GM19463 (cell line): ENCODE measurements around the gene TOX2.

Experiments
- ATAC-seq: cut with Tn5 transposase; IDR thresholded peaks from one replicate; pipeline ENCODE4 v1.9.1; 2021; ENCODE audit warnings: mild to moderate bottlenecking, moderate library complexity; ENCODE audit not compliant: unreplicated experiment

The TOX2 gene

GRCh38 chr20:43938932-43939761 is 24.5 kb downstream of the TOX2 start:
- no peak for ATAC-seq

DNA sequence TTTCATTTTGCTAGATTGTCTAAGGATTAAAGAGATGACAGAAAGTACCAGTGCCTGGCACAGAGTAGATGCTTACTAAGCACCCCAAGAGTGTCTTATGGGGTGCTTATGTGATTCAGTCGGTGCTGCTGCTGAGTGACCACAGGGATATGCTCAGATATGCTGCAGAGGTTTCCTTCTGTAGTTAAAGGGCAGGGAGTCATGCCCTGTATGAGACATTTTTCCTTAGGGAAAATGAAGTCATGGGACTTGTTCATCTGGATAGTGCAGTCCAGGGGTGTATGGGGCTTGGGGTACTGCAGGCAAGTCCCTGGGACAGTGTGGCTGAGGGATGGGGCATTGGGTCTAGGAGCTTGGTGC is 25.1 kb downstream of the TOX2 start:
- no peak for ATAC-seq

- no peak for ATAC-seq
Observed at GRCh38 chr20:43940518-43941225, 26.0 kb downstream of the TOX2 start.

GRCh38 chr20:43941476-43942200 is 27.0 kb downstream of the TOX2 start:
- no peak for ATAC-seq

GRCh38 chr20:43942201-43942590 is 27.5 kb downstream of the TOX2 start:
- no peak for ATAC-seq

DNA sequence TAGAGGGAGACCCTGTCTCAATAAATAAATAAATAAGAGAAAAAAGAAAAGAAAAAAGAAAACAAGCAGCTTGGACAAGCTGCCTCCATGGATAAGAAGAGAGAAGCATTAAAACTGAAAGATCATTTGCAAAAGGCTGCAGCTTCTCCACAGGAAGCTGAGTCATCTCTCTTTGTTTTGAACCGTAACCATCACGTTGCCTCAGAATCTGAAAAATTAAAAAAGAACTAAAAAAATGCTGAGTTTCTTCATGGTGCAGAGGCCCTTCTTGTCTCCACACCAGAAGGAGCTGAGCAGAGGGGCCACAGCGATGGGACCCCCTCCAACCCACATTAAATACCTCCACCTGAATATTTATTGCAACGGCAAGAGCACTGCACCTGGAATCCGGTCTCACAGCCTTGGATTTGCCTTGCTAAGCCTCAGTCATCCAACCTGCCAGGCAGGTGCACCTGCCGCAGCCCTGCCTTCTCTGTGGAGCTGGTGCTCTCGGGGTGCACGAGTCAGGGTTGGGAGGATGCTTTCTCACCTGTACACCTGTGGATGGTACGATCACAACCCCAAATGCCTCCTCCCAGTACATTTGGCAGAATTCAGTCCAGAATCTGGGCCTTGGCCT is 28.1 kb downstream of the TOX2 start:
- ATAC-seq: peak; percentile 41

GRCh38 chr20:43943725-43944124 is 29.1 kb downstream of the TOX2 start:
- no peak for ATAC-seq

DNA sequence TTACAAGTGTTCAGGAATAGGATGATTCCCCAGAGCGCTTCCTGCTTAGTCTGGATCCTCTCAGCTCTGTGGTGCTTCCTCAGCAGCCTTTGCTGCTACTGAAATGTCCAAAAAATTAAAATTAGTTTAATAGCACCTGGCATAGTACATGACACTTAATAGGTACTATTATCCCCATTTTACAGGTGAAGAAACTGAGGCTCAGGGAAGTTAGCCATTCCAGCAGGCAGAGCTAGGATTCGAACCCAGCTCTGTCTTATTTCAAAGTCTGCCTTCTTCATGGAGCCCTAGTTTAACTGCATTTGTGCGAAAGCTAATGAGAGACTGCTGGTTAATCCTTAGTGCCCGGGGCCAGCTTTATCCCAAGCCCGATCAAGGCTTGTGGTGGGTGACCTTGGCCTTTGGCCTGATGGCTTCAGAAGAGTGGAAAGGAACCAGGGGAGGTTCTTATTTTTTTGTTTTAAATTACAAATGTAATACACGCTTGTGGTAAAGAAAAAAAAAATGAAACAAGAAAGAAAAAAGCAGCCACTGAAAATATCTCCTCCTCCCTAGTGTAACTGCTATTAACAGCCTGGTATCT is 30.1 kb downstream of the TOX2 start:
- no peak for ATAC-seq

DNA sequence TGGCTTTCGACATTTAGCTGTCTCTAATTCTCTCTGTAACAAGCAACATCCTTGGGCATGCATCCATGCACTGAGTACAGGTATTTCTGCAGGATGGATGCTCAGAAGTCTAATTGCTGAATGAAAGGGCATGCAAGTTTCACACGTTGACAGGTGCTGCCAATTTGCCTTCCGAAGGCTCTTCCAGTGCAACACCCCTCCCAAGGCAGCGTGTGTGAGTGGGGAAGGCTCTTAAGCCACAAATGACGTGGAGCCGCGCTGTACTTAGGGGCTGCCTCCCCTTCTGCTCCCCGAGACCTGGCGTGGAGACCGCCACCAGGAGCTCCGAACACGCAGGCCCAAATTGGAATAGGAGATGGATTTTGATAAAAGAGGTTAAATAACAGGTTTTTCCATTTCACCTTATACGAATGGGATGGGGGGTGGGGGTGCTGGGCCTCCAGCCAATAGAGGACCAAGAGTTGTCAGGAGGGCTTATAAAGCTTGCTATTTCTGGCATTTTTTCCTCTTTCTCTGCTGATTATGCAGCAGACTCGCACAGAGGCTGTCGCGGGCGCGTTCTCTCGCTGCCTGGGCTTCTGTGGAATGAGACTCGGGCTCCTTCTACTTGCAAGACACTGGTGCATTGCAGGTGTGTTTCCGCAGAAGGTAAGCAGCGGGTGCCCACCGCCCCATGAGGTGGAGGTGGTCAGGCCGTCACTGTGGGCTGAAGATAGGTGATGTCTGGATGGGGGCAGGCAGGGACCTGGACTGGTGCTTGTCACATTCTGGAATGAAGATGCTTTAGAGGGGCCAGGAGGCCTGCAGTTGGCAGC is 30.9 kb downstream of the TOX2 start:
- ATAC-seq: no peak

DNA sequence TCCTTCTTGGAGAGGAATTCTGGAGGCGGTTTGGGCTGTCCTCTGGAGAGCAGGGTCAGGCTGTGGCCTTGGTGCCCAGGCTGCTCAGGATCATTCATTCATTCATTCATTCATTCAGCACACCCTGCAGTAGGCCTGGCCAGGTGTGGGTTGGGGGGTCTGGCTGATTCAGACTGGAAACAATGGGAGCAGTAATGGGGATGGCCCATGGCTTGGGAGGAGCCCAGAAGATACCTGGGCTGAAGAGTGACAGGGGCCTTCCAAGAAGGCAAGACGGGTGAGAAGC is 31.5 kb downstream of the TOX2 start:
- ATAC-seq: no peak

DNA sequence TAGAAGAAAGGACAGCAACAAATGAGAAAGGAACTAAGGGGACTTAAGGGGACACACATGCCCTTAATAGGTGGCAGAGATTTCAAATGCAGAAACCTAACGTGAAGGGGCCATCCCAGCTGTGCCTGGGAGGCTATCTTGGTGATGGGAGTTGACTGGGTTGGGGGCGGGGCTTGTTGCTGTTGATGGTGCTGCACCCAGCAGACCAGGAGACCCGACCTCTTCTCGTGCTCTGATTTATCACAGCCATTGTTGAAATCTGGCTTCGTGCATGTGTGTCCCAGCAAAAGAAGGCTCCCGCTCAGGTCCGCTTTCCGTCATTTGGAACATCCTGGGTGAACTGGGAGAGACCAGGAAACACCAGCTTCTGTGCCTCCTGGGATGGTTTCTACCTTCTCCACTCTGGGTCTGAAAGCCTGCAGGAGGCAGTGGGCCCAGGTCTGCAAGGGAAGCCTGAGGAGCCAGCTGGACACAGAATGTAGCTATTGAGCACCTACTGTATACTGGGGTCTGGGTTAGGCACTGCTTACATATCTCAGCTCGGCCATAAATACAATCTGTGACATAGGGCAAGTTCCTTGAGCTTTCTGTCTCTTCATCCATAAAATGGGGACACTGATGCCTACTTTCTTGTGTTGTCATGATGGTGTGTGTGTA is 32.1 kb downstream of the TOX2 start:
- no peak for ATAC-seq

DNA sequence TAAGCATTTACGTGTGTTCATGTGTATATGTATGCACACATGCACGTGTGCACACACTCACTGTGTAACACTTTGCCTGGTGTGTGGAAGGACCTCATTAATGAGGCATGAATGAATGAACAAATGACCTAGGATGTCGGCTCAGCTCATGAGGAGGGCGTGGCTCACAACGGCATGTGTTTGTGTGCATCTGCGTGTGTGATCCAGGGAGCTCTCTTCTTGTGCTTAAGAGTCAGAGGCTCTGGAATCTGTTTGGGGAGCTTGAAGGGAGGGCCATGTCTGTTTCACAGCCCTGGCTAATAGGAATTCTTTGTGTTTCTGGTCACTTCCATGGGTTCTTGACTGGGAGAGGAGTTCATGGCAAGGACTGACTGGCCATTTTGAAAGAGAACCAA is 32.7 kb downstream of the TOX2 start:
- no peak for ATAC-seq

DNA sequence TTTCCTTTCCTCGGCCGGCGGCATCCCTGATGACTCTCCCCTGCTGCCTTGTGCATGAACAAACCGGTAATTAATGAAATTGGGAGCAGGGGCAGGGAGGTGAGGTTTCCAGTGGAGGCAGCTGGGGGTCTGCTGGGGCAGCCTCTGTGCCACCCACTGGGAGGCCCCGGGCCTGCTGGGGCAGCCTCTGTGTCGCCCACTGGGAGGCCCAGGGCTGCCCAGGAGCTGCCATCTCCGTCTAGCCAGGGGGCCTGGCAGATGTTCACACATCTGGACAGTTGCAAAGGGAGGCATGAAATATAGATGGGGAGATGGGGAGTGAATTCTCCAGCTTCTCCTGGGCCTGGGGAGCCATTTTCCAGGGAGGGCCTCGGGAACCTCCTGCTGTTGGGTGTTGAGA is 33.8 kb downstream of the TOX2 start:
- no peak for ATAC-seq

DNA sequence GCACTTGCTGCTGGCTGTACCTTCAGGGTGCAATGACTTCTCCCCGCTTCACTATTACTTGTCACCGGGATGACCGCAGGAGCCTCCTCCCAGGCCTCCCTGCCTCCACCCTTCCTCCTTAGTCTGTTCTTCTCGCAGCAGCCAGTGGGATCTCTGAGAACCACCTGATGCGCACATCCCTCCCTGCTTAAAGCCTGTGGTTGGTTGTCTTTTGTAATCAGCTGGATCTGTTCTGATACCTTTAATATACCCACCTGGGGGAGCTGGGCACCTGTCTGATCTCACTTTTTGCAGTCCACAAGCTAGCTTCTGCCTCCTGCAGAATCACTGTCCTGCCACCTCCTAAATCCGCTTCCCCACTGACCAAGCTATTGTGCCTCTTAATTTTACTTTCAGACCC is 34.6 kb downstream of the TOX2 start:
- no peak for ATAC-seq

DNA sequence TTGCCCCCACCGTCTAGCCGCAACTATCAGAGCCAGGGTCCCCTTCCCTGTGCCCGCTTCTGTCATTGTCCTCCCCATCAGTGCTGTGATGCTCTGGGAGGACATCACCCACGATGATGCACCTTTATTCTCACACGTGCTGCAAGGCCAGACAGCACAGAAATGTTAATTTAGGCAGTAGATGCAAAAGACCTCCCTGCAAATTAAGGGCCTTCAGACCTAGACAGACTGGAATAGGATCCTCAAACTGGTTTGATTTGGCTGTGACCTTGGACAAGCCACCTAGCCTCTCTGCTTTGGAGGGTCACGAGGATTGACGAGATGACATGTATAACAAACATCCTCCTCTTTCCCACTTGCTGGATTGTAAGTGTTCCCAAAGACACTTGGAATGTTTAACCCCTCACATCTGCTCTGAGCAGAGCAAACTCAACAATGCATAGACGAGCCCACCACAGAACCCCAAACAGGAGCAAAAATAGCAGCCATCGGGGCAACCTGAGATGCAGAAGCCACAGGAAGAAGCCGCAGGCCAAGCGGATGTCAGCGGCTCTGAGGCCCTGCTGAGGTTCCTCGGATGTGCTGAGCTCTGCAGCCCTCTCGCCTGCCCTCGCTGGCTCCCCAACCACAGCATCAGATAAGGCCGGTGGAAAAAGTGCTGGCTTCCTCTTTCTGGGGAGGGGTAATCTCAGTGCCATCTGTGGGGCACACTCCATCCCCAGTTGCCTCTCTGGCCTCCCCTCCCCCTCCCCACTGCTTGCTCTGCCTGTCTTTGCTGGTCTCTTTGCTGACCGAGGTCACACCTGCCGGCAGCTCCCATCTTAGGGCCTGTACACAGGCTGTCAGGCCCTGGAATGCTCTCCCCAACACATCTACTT is 35.3 kb downstream of the TOX2 start:
- ATAC-seq: peak; percentile 87

- no peak for ATAC-seq
Observed at GRCh38 chr20:43953919-43954592, 39.4 kb downstream of the TOX2 start.

DNA sequence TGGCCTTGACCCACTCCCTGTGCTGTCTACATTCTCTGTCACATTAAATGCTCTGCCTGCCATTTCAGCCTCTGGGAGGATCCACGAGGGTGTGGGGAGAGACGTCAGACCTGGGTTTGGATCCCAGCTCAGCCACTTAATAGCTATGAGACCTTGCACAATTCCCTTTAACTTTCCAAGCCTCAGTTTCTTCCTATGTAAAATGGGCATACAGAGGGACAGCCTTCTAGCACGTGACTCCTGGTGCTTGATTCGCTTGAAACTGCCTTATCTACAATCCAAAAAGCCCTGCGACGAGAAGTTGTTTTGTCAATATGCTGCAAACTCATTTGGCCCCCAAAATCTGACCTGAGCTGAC is 40.0 kb downstream of the TOX2 start:
- no peak for ATAC-seq

- ATAC-seq: peak; percentile 65
Observed at GRCh38 chr20:43955062-43955749, 40.6 kb downstream of the TOX2 start.
